ENCODE data around the gene LRAT. TPM values are rescaled to one million over a fixed set of nuclear protein-coding genes. Genes with fewer than 3 reads are reported as not detected.

LRAT gene
- polyA plus RNA-seq, 3 donors, result 0.44 to 1.8 (median 0.71) TPM

GRCh38 chr4:154744341-154744926 is 634 bp downstream of the LRAT start:
- no peak for DNase-seq

GRCh38 chr4:154757713-154758112 is 13.9 kb downstream of the LRAT start:
- no peak for DNase-seq

- DNase-seq, result no peak
Measured at GRCh38 chr4:154760895-154761294, 17.1 kb downstream of the LRAT start.

- no peak for DNase-seq
Measured at GRCh38 chr4:154778264-154778663, 34.5 kb downstream of the LRAT start.

GRCh38 chr4:154779362-154779947 is 35.7 kb downstream of the LRAT start:
- peak; percentile 14 for DNase-seq

GRCh38 chr4:154781126-154781982 is 37.6 kb downstream of the LRAT start, which contains the start of gene RBM46:
Gene RBM46, plus strand, starts transcription at chr4:154781272. Its CDS starts 15,481 bp downstream, at chr4:154796753.
- no peak for DNase-seq

- no peak for DNase-seq
Measured at GRCh38 chr4:154781983-154782293, 38.1 kb downstream of the LRAT start.

Other genes with a start within 250 kb of the LRAT start
- gene PLRG1, start 193.6 kb upstream of the LRAT start, polyA plus RNA-seq (ENCODE audit: insufficient read length in 3 of 3), result 100 to 1,000 TPM; 105 to 113 (median 112) TPM
- gene FGB, start 181.0 kb upstream of the LRAT start, polyA plus RNA-seq (ENCODE audit: insufficient read length in 3 of 3), result 100 to 1,000 TPM in 1 of 3 donors, 1 to 10 TPM in 2; 6.3 to 165 (median 6.4) TPM
- gene FGA, start 153.3 kb upstream of the LRAT start, polyA plus RNA-seq (ENCODE audit: insufficient read length in 3 of 3), result under 1 TPM; 0.10 to 0.95 (median 0.11) TPM
- not detected for gene FGG, start 131.3 kb upstream of the LRAT start, polyA plus RNA-seq (ENCODE audit: insufficient read length in 3 of 3)
- gene RBM46, start 37.3 kb downstream of the LRAT start, polyA plus RNA-seq (ENCODE audit: insufficient read length in 3 of 3), result under 1 TPM in 1 of 3 donors, not detected in 2; 0.06 TPM

All from renal pelvis (tissue), 4 donors.